ENCODE data around the gene PARD6G.
"Not testable (repeated sequence)": the region's sequence is repeated elsewhere in the genome, so short reads cannot be mapped to it uniquely, and the experiment has no call there.

PARD6G gene

DNA sequence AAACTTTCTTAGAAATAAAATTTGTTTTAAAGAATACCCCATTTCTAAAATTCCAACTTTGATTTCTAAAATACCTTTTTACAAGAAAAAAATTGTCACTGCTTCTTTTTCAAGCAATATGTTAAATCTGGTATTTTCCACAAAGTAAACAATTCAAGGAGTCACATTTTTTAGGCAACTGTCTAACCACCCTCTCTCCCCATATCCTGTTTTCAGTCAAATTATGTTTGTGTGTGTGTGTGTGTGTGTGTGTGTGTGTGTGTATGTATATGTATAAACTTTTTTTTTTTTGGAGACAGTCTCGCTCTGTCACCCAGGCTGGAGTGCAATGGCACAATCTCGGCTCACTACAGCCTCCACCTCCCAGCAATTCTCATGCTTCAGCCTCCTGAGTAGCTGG is 79.0 kb downstream of the PARD6G start:
- FAIRE-seq, result no peak

GRCh38 chr18:80167931-80168330 is 79.4 kb downstream of the PARD6G start:
- no peak for FAIRE-seq

DNA sequence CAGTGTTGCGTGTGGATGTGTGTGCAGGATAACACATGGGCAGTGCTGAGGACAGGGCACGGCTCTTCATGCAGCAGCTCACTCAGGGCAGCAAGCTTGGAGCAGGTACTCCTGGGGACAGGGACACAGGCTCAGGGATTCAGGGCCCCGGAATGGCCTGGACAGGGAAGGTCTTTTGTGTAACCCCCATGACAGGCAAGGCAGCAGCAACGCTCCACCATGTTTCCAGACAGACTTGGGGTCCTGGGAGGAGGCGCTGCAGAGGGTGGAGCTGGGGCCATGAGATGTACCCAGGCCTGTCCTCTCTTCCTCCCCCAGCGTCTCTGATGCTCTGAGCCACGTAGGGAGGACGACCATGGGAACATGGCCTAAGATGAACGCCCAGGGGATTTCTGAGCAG is 80.0 kb downstream of the PARD6G start:
- no peak for FAIRE-seq

- no peak for FAIRE-seq
Observed at GRCh38 chr18:80166725-80167124, 80.6 kb downstream of the PARD6G start.

- FAIRE-seq, result no peak
Observed at GRCh38 chr18:80166240-80166639, 81.1 kb downstream of the PARD6G start.

DNA sequence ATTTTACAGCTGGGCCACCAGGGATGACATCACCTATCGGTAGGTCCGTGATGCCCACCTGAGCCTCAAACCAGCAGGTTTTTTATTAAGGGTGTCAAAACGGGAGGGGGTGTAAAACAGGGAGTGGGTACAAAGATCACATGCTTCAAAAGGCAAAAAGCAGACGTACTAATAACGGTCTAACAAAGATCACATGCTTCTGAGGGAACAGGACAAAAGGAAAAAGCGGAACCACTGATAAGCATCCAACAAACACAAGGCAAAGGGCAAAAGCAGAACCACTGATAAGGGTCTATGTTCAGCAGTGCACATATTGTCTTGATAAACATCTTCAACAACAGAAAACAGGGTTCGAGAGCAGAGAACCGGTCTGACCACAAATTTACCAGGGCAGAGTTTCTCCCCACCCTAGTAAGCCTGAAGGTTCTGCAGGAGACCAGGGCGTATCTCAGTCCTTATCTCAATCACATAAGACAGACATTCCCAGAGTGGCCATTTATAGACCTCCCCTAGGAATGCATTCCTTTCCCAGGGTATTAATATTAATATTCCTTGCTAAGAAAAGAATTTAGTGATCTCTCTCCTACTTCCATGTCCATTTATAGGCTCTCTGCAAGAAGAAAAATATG is 82.5 kb downstream of the PARD6G start:
- not testable (repeated sequence) for FAIRE-seq

GRCh38 chr18:80163183-80163582 is 84.1 kb downstream of the PARD6G start:
- FAIRE-seq, result no peak

DNA sequence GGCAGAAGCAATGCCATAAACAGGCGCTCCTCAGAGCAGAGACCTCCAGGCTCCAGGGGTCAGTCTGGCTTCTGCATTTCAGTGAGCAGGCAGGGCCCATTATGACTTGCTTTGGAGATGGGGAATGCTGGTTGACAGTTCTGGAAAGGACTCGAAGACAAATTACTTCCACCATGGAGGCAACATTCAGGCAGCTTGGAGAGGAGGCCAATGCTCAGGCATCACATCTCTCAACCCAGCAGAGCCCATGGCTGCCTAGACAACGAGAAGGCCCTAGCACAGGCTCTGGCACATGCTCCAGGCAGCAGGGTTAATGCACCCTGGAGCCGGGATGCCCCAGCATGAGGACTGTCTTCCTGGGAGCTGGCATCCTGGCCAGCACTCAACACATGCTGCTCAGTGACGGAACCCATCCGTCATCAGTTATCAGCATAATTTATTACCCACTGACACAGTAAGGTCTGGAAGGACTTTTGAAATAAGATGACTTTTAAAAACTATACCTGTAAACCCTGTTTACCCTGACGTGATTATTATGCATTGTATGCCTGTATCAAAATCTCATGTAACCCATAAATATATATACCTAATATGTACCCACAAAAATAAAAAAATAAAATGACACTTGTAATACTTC is 85.4 kb downstream of the PARD6G start:
- no peak for FAIRE-seq

DNA sequence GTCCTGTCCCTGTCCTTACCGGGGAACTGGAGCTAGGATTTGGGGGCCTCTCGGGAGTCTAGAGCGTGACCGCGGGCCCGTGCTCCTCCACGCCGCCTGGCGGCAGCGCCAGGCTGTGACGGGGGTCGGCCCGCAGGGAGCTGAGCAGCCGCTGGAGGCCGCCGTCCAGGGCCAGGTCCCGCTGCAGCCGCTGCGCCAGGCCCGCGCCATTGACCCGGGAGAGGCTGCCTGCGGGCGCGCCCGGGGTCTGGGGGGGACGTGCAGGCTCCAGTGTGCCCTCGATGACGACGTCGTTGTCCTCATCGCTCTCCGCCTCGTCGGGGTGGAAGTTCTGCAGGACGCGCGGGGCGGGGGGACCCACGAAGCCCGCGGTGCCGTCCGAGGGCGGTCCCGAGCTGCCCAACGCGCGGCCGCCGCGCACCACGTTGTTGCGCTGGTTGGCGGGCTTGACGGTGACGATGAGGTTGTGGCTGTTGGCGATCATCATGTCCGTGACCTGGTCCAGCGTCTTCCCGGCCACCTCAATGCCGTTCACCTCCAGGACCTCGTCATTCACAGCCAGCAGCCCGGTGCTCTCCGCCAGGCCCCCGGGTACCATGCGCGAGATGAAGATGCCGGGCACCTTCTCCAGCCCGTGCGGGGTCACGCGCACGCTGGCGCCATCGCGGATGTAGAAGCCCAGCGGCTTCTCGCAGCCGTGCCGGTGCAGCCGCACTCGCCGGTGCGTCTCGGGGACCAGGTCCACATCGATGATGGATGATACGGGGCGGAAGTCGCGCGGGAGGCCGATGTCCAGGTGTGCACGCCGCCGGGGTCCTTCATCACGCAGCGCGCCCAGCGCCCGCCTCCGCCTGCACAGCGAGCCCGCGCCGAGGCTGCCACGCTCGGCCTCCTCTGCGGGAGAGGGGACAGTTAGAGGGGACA is 87.3 kb downstream of the PARD6G start:
- FAIRE-seq, result no peak

DNA sequence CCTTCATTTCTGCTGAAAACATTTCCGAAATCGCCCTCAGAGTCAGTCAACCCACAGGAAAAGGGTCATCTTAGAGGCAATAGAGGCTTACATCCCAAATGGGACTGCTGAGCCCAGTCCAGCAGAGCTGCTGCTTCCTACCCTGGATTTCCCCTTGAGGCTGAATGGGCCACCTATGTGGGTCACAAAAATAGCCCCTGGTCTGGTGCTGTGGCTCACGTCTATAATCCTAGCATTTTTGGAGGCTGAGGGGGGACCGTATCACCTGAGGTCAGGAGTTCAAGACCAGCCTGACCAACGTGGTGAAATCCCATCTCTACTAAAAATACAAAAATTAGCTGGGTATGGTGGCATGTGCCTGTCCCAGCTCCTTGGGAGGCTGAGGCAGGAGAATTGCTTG is 88.9 kb downstream of the PARD6G start:
- no peak for FAIRE-seq

GRCh38 chr18:80157708-80158343 is 89.5 kb downstream of the PARD6G start:
- peak; percentile 80 for FAIRE-seq

GRCh38 chr18:80154293-80154692 is 93.0 kb downstream of the PARD6G start:
- FAIRE-seq, result no peak

- FAIRE-seq, result no peak
Observed at GRCh38 chr18:80149667-80150066, 97.6 kb downstream of the PARD6G start.

GRCh38 chr18:80148326-80149199 is 98.8 kb downstream of the PARD6G start:
- FAIRE-seq, result no peak

- FAIRE-seq, result no peak
Observed at GRCh38 chr18:80147418-80148325, 99.6 kb downstream of the PARD6G start.

DNA sequence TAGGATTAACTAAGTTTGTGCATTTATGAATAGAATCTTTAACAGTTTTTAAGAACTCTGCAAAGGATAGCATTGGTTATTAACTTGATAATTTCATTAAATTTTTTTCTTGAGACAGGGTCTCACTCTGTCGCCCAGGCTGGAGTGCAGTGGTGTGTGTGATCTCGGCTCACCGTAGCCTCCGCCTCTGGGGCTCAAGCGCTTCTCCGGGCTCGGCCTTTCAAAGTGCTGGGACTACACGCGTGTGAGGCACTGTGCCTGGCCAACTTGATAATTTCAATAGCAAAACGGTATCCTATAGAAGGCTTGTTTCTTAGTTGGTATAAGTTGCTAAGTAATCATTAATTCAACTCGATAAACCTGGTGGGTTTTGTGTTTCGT is 100.3 kb downstream of the PARD6G start:
- no peak for FAIRE-seq

GRCh38 chr18:80145196-80145804 is 102.0 kb downstream of the PARD6G start:
- FAIRE-seq, result no peak

DNA sequence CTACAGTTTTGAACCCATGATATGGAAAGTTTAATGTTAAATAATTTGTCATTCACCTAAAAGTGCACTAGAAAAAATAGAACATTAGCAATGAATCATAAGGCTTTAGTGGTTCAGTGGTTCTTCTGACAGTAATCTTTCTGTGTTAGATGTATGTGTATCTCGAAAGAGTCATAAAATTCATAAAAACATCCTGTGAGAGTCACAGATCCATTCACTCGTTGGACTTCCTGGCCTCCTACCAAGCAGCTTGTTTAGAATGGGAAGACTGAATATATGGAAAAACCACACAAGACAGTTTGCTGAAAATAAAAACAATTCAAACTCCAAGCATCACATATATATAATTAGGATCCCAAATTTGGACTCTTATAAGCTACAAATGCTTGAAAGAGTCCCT is 103.4 kb downstream of the PARD6G start:
- no peak for FAIRE-seq

GRCh38 chr18:80140455-80140985 is 106.8 kb downstream of the PARD6G start:
- FAIRE-seq, result no peak

DNA sequence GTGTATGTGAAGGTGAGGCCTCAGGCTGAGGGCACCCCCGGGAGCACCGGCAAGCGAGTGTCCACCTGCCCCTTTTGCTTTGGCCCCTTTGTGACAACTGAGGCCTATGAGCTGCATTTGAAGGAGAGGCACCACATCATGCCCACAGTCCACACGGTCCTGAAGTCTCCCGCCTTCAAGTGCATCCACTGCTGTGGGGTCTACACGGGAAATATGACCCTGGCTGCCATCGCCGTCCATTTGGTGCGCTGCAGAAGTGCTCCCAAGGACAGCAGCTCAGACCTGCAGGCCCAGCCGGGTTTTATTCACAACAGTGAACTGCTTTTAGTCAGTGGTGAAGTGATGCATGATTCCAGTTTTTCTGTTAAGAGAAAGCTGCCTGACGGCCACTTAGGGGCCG is 109.3 kb downstream of the PARD6G start:
- no peak for FAIRE-seq

DNA sequence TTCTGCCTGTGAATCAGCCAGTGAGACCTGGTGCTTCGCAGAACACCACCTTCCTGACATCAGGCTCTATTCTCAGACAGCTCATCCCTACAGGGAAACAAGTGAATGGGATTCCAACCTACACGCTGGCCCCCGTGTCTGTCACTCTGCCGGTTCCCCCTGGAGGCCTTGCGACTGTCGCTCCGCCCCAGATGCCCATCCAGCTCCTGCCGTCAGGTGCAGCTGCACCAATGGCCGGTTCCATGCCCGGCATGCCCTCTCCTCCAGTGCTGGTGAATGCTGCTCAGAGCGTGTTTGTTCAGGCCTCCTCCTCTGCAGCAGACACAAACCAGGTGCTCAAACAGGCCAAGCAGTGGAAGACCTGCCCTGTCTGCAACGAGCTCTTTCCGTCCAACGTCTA is 110.2 kb downstream of the PARD6G start:
- no peak for FAIRE-seq
